Panc1 (cell line): ENCODE results near the gene SPSB3. TPM values are rescaled to one million over a fixed set of nuclear protein-coding genes. Genes with fewer than 3 reads are reported as not detected.

Source experiments
- ATAC-seq: fragments of 200-7000 bp; cut with Tn5 transposase; 2 replicates; pipeline ENCODE4 v1.9.1; 2020; ENCODE audit warnings: mild to moderate bottlenecking, moderate library complexity
- BruUV-seq: library from RNA; stranded (reverse); fragments of 400-500 nt; replicated peaks from 2 replicates; lab custom pipeline; 2021; lab: Mats Ljungman, UMichigan
- CTCF ChIA-PET: fragments of 300-600 bp; sonication (Branson Sonifier 250); formaldehyde crosslinking; loops from one replicate; lab custom pipeline; 2022; ENCODE audit warnings: antibody characterized with exemption; lab: Charles Lee
- POLR2A ChIA-PET: fragments of 300-600 bp; sonication (Branson Sonifier 250); formaldehyde crosslinking; loops from one replicate; lab custom pipeline; 2022; ENCODE audit warnings: antibody characterized with exemption; lab: Charles Lee
- DNase-seq: peaks from one replicate; pipeline ENCODE4 v3.0.0-alpha.2; 2010; ENCODE audit warnings: low read depth, low spot score
- H3K27ac ChIP-seq: 2 replicates; pipeline ENCODE4 v1.5.1; 2011; ENCODE audit warnings: mild to moderate bottlenecking, low read length, inconsistent platforms
- H3K27me3 ChIP-seq: fragments of 200-500 bp; sonication (Bioruptor generic); 2 replicates; pipeline ENCODE4 v1.6.0; 2014; ENCODE audit warnings: low read length, inconsistent platforms; ENCODE audit not compliant: control insufficient read depth, insufficient read depth
- H3K36me3 ChIP-seq: fragments of 200-500 bp; sonication (Bioruptor generic); 2 replicates; pipeline ENCODE4 v1.5.1; 2014; ENCODE audit warnings: inconsistent platforms, mild to moderate bottlenecking, low read length, moderate library complexity; ENCODE audit not compliant: control insufficient read depth, insufficient read depth
- H3K4me1 ChIP-seq: 2 replicates; pipeline ENCODE4 v1.5.1; 2011; ENCODE audit warnings: inconsistent platforms, mild to moderate bottlenecking, low read length, moderate library complexity; ENCODE audit not compliant: control insufficient read depth, insufficient read depth
- H3K4me3 ChIP-seq, 2 experiments: 2 replicates each; pipeline ENCODE4 v1.5.1; 2011 to 2012; ENCODE audit warnings: low read depth in 2 of 2, low read length in 2 of 2, mild to moderate bottlenecking in 2 of 2, inconsistent platforms in 1 of 2, moderate library complexity in 1 of 2
- H3K9me3 ChIP-seq: fragments of 200-500 bp; sonication (Bioruptor generic); 2 replicates; pipeline ENCODE4 v1.5.1; 2014; ENCODE audit warnings: low read depth, mild to moderate bottlenecking, inconsistent platforms, low read length, moderate library complexity; ENCODE audit not compliant: control insufficient read depth, insufficient read depth
- CTCF ChIP-seq: fragments of 450-650 bp; IDR thresholded peaks from 2 replicates; pipeline ENCODE4 v1.5.1; 2017; ENCODE audit warnings: mild to moderate bottlenecking
- POLR2AphosphoS5 ChIP-seq: IDR thresholded peaks from 2 replicates; pipeline ENCODE4 v1.6.1; 2012; ENCODE audit warnings: mild to moderate bottlenecking, low read depth, low read length, moderate library complexity
- REST ChIP-seq, 2 experiments: IDR thresholded peaks; 2 replicates each; pipeline ENCODE4 v1.6.1; 2011 to 2012; ENCODE audit warnings: low read depth in 2 of 2, control low read depth in 1 of 2, low read length in 1 of 2, mild to moderate bottlenecking in 1 of 2, moderate library complexity in 1 of 2; ENCODE audit not compliant: insufficient read depth in 1 of 2
- SIN3A ChIP-seq: IDR thresholded peaks from 2 replicates; pipeline ENCODE4 v1.6.1; 2012; ENCODE audit warnings: low read depth, mild to moderate bottlenecking, low read length, moderate library complexity, borderline replicate concordance; ENCODE audit not compliant: insufficient read depth
- TCF7L2 ChIP-seq: IDR thresholded peaks from 2 replicates; pipeline ENCODE4 v1.6.1; 2011; ENCODE audit warnings: mild to moderate bottlenecking, low read depth, low read length, inconsistent platforms
- in situ Hi-C: cut with HindIII; loops from 2 replicates; pipeline ENCODE4 v1.10.0; 2016; ENCODE audit warnings: low sequenced_read_pairs, low pct_unique_long_range_greater_than_20kb
- intact Hi-C: fragments of 100-400 bp; cut with micrococcal nuclease; formaldehyde crosslinking; loops from one replicate; pipeline ENCODE4 v1.10.0; 2022; ENCODE audit not compliant: unreplicated experiment
- total RNA-seq: library from RNA; stranded (reverse); gene quantifications from one replicate; pipeline ENCODE4 v1.2.1, GENCODE V29; 2021; ENCODE audit not compliant: unreplicated experiment

The SPSB3 gene
- total RNA-seq, 1 experiment from 2014 or later, result 23.0 TPM

GRCh38 chr16:1757714-1758461, 24.5 kb downstream of the SPSB3 start:
- TF ChIP-seq SIN3A, result no peak
- TF ChIP-seq TCF7L2, result no peak
- TF ChIP-seq CTCF, result no peak
- no peak for TF ChIP-seq POLR2AphosphoS5
- no peak for TF ChIP-seq REST (IDR thresholded peaks at IDR 0.05; ENCODE audit: insufficient read depth in 1 of 2, low read depth in 2 of 2, low read length in 1 of 2)

GRCh38 chr16:1754204-1754603, 28.2 kb downstream of the SPSB3 start:
- Histone ChIP-seq H3K27me3 (no peaks in the 10 kb centered on the region), H3K9me3 (no peaks in the 10 kb centered on the region), H3K36me3 (0 out of 2 replicates have a peak, but pooled peaks cover 3% of the 10 kb centered on the region), H3K4me3 (no peak overlapping the region), H3K27ac (no peak overlapping the region), H3K4me1 (no peaks in the 10 kb centered on the region)
- no TSS peak for BruUV-seq
- in situ Hi-C loops (no loop called here), intact Hi-C loops (no loop called here)
- TF ChIP-seq TCF7L2 (no peak), REST (IDR thresholded peaks at IDR 0.05; ENCODE audit: insufficient read depth in 1 of 2, low read depth in 2 of 2, low read length in 1 of 2) (no peak), SIN3A (no peak), POLR2AphosphoS5 (no peak), CTCF (no peak)
- DNase-seq (no peak), ATAC-seq (no peak)
- POLR2A ChIA-PET, result interaction anchor here (0.7 kb wide), 1 partner anchor 14 kb away, joined by 10 read pairs; no protein-coding TSS in a partner anchor
- CTCF ChIA-PET, result no interaction called here

More at GRCh38 chr16:1757714-1758461, 24.5 kb downstream of the SPSB3 start:
- Histone ChIP-seq H3K4me3 (no peak overlapping the region), H3K36me3 (no peaks in the 10 kb centered on the region), H3K27ac (no peak overlapping the region), H3K9me3 (no peaks in the 10 kb centered on the region), H3K4me1 (no peaks in the 10 kb centered on the region), H3K27me3 (no peaks in the 10 kb centered on the region)
- no peak; the same call in 1 of the 2 replicates for ATAC-seq
- DNase-seq, result no peak
- CTCF ChIA-PET, result no interaction called here
- in situ Hi-C loops (no loop called here), intact Hi-C loops (no loop called here)
- BruUV-seq, result no TSS peak
- POLR2A ChIA-PET, result no interaction called here
